ENCODE data around the gene AFAP1.

- TF ChIP-seq TAF1 (IDR thresholded peaks at IDR 0.05; ENCODE audit: low read depth) (no peak), REST (IDR thresholded peaks at IDR 0.05; ENCODE audit: low read depth) (no peak), TEAD4 (IDR thresholded peaks at IDR 0.05) (no peak), CREB1 (IDR thresholded peaks at IDR 0.05; ENCODE audit: low read depth) (no peak), MAX (IDR thresholded peaks at IDR 0.05) (no peak), EP300 (IDR thresholded peaks at IDR 0.05; ENCODE audit: borderline replicate concordance) (no peak), TCF12 (IDR thresholded peaks at IDR 0.05; ENCODE audit: low read depth) (no peak), ZBTB7A (IDR thresholded peaks at IDR 0.05; ENCODE audit: low read depth) (no peak), USF1 (IDR thresholded peaks at IDR 0.05) (no peak), YY1 (IDR thresholded peaks at IDR 0.05; ENCODE audit: low read depth) (no peak), FOXM1 (IDR thresholded peaks at IDR 0.05; ENCODE audit: borderline replicate concordance, low read depth) (no peak), EGR1 (IDR thresholded peaks at IDR 0.05) (no peak)
These were observed 34.8 kb upstream of the AFAP1 start for GRCh38 chr4:7974425-7974824.
